A673 (cell line): ENCODE data around the gene NFKBIZ.

Experiments used
- EZH2 ChIP-seq: fragments of 200-600 bp; sonication (generic); IDR thresholded peaks from 2 replicates; pipeline ENCODE4 v1.6.1; 2017; ENCODE audit warnings: borderline replicate concordance, low read depth, mild to moderate bottlenecking, mixed read lengths, antibody characterized with exemption, low read length; ENCODE audit not compliant: poor library complexity, severe bottlenecking
- TF ChIP-seq, protein P1 (sequence below): fragments of 300-800, 200-600 bp; sonication (generic); conservative IDR thresholded peaks from 2 replicates; pipeline ENCODE4 v1.5.1; 2017; ENCODE audit warnings: low read depth, mild to moderate bottlenecking, antibody characterized with exemption, low read length, moderate library complexity, mixed read lengths

DNA sequence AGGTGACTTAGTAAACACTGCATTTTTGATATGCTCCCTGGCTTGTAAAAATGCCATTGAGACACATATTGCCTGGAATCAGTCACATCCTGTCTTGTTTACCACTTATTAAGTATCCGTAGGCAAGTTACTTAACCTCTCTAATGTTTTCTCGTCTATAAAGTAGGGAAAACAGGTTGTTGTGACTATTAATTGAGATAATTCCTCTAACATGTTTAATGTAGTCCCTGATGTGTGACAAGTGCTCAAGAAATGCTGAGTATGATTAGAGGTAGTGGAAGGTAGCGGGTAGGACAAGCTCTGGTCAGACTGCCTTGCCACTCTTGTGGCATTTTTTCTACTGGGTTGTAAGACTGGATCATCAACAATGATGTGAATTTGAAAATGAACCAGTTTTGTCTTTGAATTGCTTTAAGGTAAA is 54.1 kb downstream of the NFKBIZ start:
- TF ChIP-seq, protein P1, sequence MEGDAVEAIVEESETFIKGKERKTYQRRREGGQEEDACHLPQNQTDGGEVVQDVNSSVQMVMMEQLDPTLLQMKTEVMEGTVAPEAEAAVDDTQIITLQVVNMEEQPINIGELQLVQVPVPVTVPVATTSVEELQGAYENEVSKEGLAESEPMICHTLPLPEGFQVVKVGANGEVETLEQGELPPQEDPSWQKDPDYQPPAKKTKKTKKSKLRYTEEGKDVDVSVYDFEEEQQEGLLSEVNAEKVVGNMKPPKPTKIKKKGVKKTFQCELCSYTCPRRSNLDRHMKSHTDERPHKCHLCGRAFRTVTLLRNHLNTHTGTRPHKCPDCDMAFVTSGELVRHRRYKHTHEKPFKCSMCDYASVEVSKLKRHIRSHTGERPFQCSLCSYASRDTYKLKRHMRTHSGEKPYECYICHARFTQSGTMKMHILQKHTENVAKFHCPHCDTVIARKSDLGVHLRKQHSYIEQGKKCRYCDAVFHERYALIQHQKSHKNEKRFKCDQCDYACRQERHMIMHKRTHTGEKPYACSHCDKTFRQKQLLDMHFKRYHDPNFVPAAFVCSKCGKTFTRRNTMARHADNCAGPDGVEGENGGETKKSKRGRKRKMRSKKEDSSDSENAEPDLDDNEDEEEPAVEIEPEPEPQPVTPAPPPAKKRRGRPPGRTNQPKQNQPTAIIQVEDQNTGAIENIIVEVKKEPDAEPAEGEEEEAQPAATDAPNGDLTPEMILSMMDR, result no peak
- no peak for TF ChIP-seq EZH2
